ENCODE measurements around the gene DHRS12. TPM values are rescaled to one million over a fixed set of nuclear protein-coding genes. Genes with fewer than 3 reads are reported as not detected.
A peak's percentile ranks its signal among the peaks of the same experiment; 100 is the strongest.

The DHRS12 gene
- 10 to 100 TPM in 1 of 2 experiments, 1 to 10 TPM in 1; 10.0 to 14.8 TPM for total RNA-seq
- 21.6 TPM for polyA plus RNA-seq (2013, experiment 1 of 2)
- 24.7 TPM for polyA plus RNA-seq (2013, experiment 2 of 2)
- 0.66 to 16.6 (median 7.3) reads per million in 172 experiments for total RNA-seq

- no peaks in the 10 kb centered on the region for H3K27me3 ChIP-seq (ENCODE audit: control insufficient read depth in 1 of 2, insufficient read depth in 2 of 2, low read length in 2 of 2)
- intact Hi-C loops (cut with DNase I, micrococcal nuclease) = loop anchor here (1.0 to 5.0 kb wide), 11 partner anchors 17 to 652 kb away; partner anchors contain the start of genes ALG11 (in 2 of the 2), WDFY2 (in 2 of the 2), ATP7B (in 1 of the 2) and CKAP2 (in 1 of the 2)
- peaks cover 61% of the 10 kb centered on the region for H3K4me1 Mint-ChIP-seq (ENCODE audit: low read depth)
- H3K4me3 Mint-ChIP-seq = peak within 1 kb of the TSS; percentile 97
- peaks cover 25% of the 10 kb centered on the region for H3K36me3 Mint-ChIP-seq (ENCODE audit: low read depth)
- H3K36me3 ChIP-seq (ENCODE audit: insufficient read depth, low read length) = peaks cover 1% of the 10 kb centered on the region
- peak within 1 kb of the TSS; percentile 99 for H3K27ac Mint-ChIP-seq
- H3K9me3 ChIP-seq (ENCODE audit: control insufficient read depth in 1 of 2, insufficient read depth in 1 of 2, low read length in 2 of 2) = no peaks in the 10 kb centered on the region
- H3K27me3 Mint-ChIP-seq = no peaks in the 10 kb centered on the region
- ChIA-PET POLR2A (interaction anchor here (0.7 to 7.4 kb wide), 18 partner anchors 9 to 436 kb away, joined by 3 to 135 read pairs (median 4); partner anchors contain the start of genes INTS6 and NEK3), CTCF (interaction anchor here (0.9 kb wide), 1 partner anchor 12 kb away, joined by 3 read pairs; no protein-coding TSS in a partner anchor)
- no peaks in the 10 kb centered on the region for H3K9me3 Mint-ChIP-seq
- DNase-seq (peak; percentile 75 to 97 (median 82)), ATAC-seq (ENCODE audit: poor library complexity) (peak; percentile 73)
- TF ChIP-seq CTCF (IDR thresholded peaks at IDR 0.05) = no peak
- H3K27ac ChIP-seq (ENCODE audit: low read depth in 1 of 2, low read length in 2 of 2) = peak within 1 kb of the TSS; percentile 99
- peak within 1 kb of the TSS; percentile 81 for H3K4me3 ChIP-seq (ENCODE audit: low read length)
- H3K4me1 ChIP-seq (ENCODE audit: insufficient read depth, low read length) = peaks cover 58% of the 10 kb centered on the region
These were observed at the start of gene DHRS12 for GRCh38 chr13:51803422-51804294. TSS of gene DHRS12 (minus strand) at chr13:51804163. CDS start at chr13:51799659, 4,504 bp downstream.

- POLR2A ChIA-PET = no interaction called here
- DNase-seq (peak in 8 of 14 experiments; percentile 13 to 58 (median 30)), ATAC-seq (ENCODE audit: poor library complexity) (no peak)
- Mint-ChIP-seq H3K4me3 (no peak overlapping the region), H3K27ac (no peak overlapping the region), H3K9me3 (no peaks in the 10 kb centered on the region), H3K27me3 (peaks cover 14% of the 10 kb centered on the region), H3K36me3 (ENCODE audit: low read depth) (no peaks in the 10 kb centered on the region), H3K4me1 (ENCODE audit: low read depth) (peaks cover 7% of the 10 kb centered on the region)
- TF ChIP-seq CTCF (IDR thresholded peaks at IDR 0.05) = peak; percentile 45
- intact Hi-C loops (cut with DNase I, micrococcal nuclease) = loop anchor here in 1 of 2 experiments (5.0 kb wide), 1 partner anchor 32 kb away; no protein-coding TSS in a partner anchor
- Histone ChIP-seq H3K4me3 (ENCODE audit: low read length) (no peak overlapping the region), H3K36me3 (ENCODE audit: insufficient read depth, low read length) (no peaks in the 10 kb centered on the region), H3K9me3 (ENCODE audit: control insufficient read depth in 1 of 2, insufficient read depth in 1 of 2, low read length in 2 of 2) (no peaks in the 10 kb centered on the region), H3K27ac (ENCODE audit: low read depth in 1 of 2, low read length in 2 of 2) (no peak overlapping the region), H3K4me1 (ENCODE audit: insufficient read depth, low read length) (peaks cover 7% of the 10 kb centered on the region), H3K27me3 (ENCODE audit: control insufficient read depth in 1 of 2, insufficient read depth in 2 of 2, low read length in 2 of 2) (peaks cover 0 to 4% of the 10 kb centered on the region in 2 experiments)
- CTCF ChIA-PET = interaction anchor here (0.6 to 3.4 kb wide), 6 partner anchors 8 to 348 kb away, joined by 3 to 8 read pairs (median 4); partner anchors contain the start of gene NEK5
These were observed 45.5 kb upstream of the DHRS12 start for GRCh38 chr13:51849145-51850101.

- intact Hi-C loops (cut with DNase I, micrococcal nuclease) = no loop called here
- H3K9me3 ChIP-seq (ENCODE audit: control insufficient read depth in 1 of 2, insufficient read depth in 1 of 2, low read length in 2 of 2) = no peaks in the 10 kb centered on the region
- H3K36me3 ChIP-seq (ENCODE audit: insufficient read depth, low read length) = no peaks in the 10 kb centered on the region
- Mint-ChIP-seq H3K36me3 (ENCODE audit: low read depth) (no peaks in the 10 kb centered on the region), H3K27me3 (peaks cover 9% of the 10 kb centered on the region), H3K4me3 (no peak overlapping the region), H3K27ac (no peak overlapping the region), H3K4me1 (ENCODE audit: low read depth) (peaks cover 7% of the 10 kb centered on the region), H3K9me3 (no peaks in the 10 kb centered on the region)
- ATAC-seq (ENCODE audit: poor library complexity) (no peak), DNase-seq (no peak)
- no peak for TF ChIP-seq CTCF (IDR thresholded peaks at IDR 0.05)
- H3K27me3 ChIP-seq (ENCODE audit: control insufficient read depth in 1 of 2, insufficient read depth in 2 of 2, low read length in 2 of 2) = peaks cover 0 to 4% of the 10 kb centered on the region in 2 experiments
- no peak overlapping the region for H3K4me3 ChIP-seq (ENCODE audit: low read length)
- H3K4me1 ChIP-seq (ENCODE audit: insufficient read depth, low read length) = peaks cover 7% of the 10 kb centered on the region
- ChIA-PET POLR2A (no interaction called here), CTCF (interaction anchor here (0.6 to 3.4 kb wide), 2 partner anchors 8 to 33 kb away, joined by 3 to 8 read pairs; no protein-coding TSS in a partner anchor)
- H3K27ac ChIP-seq (ENCODE audit: low read depth in 1 of 2, low read length in 2 of 2) = no peak overlapping the region
These were observed 44.7 kb upstream of the DHRS12 start for GRCh38 chr13:51848674-51849073.
